HEK293 (cell line): Measurements from ENCODE around the gene HNRNPM.

Source experiments
- MYNN ChIP-seq: fragments of 450-650 bp; formaldehyde crosslinking; IDR thresholded peaks from 2 replicates; pipeline ENCODE4 v1.5.1; 2016; ENCODE audit warnings: missing biosample characterization, missing genetic modification characterization, borderline replicate concordance
- SALL2 ChIP-seq: fragments of 450-650 bp; formaldehyde crosslinking; IDR thresholded peaks from 2 replicates; pipeline ENCODE4 v1.5.0; 2017; ENCODE audit warnings: missing biosample characterization, mild to moderate bottlenecking, missing genetic modification characterization, borderline replicate concordance
- TCF7L2 ChIP-seq: IDR thresholded peaks from 2 replicates; pipeline ENCODE4 v1.6.1; 2011; ENCODE audit warnings: low read depth, mild to moderate bottlenecking, inconsistent platforms, low read length, moderate library complexity, borderline replicate concordance
- TRIM28 ChIP-seq: IDR thresholded peaks from 2 replicates; pipeline ENCODE4 v1.6.1; 2011; ENCODE audit warnings: low read length, control low read depth, borderline replicate concordance
- YY1 ChIP-seq: fragments of 450-650 bp; formaldehyde crosslinking; IDR thresholded peaks from 2 replicates; pipeline ENCODE4 v1.5.1; 2018; ENCODE audit warnings: missing biosample characterization, missing genetic modification characterization
- ZNF274 ChIP-seq, 2 experiments: fragments of 200-500 bp in 1 of 2; fragments of 450-650 bp in 1 of 2; sonication (Bioruptor generic) in 1 of 2; formaldehyde crosslinking in 1 of 2; IDR thresholded peaks; 2 replicates each; pipeline versions ENCODE4 v1.5.1 to v1.6.1; 2014 to 2016; ENCODE audit warnings: borderline replicate concordance in 1 of 2, inconsistent platforms in 1 of 2, low read length in 1 of 2, missing biosample characterization in 1 of 2, missing genetic modification characterization in 1 of 2
- ZNF366 ChIP-seq: fragments of 450-650 bp; formaldehyde crosslinking; conservative IDR thresholded peaks from 2 replicates; pipeline ENCODE4 v1.5.1; 2016; ENCODE audit warnings: missing biosample characterization, missing genetic modification characterization
- ZNF473 ChIP-seq: fragments of 450-650 bp; formaldehyde crosslinking; IDR thresholded peaks from 2 replicates; pipeline ENCODE4 v1.5.1; 2017; ENCODE audit warnings: missing biosample characterization, missing genetic modification characterization
- ZNF777 ChIP-seq: fragments of 450-650 bp; formaldehyde crosslinking; IDR thresholded peaks from 2 replicates; pipeline ENCODE4 v1.5.1; 2017; ENCODE audit warnings: missing biosample characterization, missing genetic modification characterization, borderline replicate concordance
- TF ChIP-seq, protein P1 (sequence below): fragments of 450-650 bp; formaldehyde crosslinking; IDR thresholded peaks from 2 replicates; pipeline ENCODE4 v1.5.1; 2016; ENCODE audit warnings: missing biosample characterization, missing genetic modification characterization
- TF ChIP-seq, protein P2 (sequence below): fragments of 450-650 bp; formaldehyde crosslinking; IDR thresholded peaks from 2 replicates; pipeline ENCODE4 v1.5.1; 2016; ENCODE audit warnings: missing biosample characterization, missing genetic modification characterization
- TF ChIP-seq, protein P3 (sequence below): fragments of 450-650 bp; formaldehyde crosslinking; IDR thresholded peaks from 2 replicates; pipeline ENCODE4 v1.5.1; 2016; ENCODE audit warnings: missing biosample characterization, missing genetic modification characterization
- TF ChIP-seq, protein P4 (sequence below): fragments of 450-650 bp; formaldehyde crosslinking; IDR thresholded peaks from 2 replicates; pipeline ENCODE4 v1.5.1; 2016; ENCODE audit warnings: missing biosample characterization, missing genetic modification characterization

DNA sequence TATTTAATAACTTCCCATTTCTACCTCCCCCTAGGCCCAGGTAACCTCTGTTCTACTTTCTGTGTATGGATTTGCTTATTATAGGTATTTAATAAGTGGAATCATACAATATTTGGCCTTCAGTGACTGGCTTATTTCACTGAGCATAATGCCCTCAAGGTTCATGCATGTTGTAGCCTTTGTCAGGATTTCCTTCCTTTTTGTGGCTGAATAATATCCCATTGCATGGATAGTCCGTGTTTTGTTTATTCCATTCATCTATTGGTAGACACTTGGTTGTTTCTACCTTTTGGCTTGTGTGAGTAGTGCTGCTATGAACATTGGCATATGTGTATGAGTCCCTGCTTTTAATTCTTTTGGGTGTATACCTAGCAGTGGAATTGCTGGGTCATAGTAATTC lies 9.4 kb downstream of the HNRNPM start:
- TF ChIP-seq, protein P1, sequence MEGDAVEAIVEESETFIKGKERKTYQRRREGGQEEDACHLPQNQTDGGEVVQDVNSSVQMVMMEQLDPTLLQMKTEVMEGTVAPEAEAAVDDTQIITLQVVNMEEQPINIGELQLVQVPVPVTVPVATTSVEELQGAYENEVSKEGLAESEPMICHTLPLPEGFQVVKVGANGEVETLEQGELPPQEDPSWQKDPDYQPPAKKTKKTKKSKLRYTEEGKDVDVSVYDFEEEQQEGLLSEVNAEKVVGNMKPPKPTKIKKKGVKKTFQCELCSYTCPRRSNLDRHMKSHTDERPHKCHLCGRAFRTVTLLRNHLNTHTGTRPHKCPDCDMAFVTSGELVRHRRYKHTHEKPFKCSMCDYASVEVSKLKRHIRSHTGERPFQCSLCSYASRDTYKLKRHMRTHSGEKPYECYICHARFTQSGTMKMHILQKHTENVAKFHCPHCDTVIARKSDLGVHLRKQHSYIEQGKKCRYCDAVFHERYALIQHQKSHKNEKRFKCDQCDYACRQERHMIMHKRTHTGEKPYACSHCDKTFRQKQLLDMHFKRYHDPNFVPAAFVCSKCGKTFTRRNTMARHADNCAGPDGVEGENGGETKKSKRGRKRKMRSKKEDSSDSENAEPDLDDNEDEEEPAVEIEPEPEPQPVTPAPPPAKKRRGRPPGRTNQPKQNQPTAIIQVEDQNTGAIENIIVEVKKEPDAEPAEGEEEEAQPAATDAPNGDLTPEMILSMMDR (tag by site-specific recombination), result no peak
- TF ChIP-seq SALL2 (tag by site-specific recombination) (no peak), ZNF473 (tag by site-specific recombination) (no peak), TCF7L2 (no peak), MYNN (no peak), YY1 (tag by site-specific recombination) (no peak), ZNF274 (IDR thresholded peaks at IDR 0.05; ENCODE audit: low read length) (no peak), ZNF274 (tag by site-specific recombination; IDR thresholded peaks at IDR 0.05; ENCODE audit: borderline replicate concordance) (no peak), ZNF366 (tag by site-specific recombination) (no peak), ZNF777 (no peak), TRIM28 (no peak)
- TF ChIP-seq, protein P2, sequence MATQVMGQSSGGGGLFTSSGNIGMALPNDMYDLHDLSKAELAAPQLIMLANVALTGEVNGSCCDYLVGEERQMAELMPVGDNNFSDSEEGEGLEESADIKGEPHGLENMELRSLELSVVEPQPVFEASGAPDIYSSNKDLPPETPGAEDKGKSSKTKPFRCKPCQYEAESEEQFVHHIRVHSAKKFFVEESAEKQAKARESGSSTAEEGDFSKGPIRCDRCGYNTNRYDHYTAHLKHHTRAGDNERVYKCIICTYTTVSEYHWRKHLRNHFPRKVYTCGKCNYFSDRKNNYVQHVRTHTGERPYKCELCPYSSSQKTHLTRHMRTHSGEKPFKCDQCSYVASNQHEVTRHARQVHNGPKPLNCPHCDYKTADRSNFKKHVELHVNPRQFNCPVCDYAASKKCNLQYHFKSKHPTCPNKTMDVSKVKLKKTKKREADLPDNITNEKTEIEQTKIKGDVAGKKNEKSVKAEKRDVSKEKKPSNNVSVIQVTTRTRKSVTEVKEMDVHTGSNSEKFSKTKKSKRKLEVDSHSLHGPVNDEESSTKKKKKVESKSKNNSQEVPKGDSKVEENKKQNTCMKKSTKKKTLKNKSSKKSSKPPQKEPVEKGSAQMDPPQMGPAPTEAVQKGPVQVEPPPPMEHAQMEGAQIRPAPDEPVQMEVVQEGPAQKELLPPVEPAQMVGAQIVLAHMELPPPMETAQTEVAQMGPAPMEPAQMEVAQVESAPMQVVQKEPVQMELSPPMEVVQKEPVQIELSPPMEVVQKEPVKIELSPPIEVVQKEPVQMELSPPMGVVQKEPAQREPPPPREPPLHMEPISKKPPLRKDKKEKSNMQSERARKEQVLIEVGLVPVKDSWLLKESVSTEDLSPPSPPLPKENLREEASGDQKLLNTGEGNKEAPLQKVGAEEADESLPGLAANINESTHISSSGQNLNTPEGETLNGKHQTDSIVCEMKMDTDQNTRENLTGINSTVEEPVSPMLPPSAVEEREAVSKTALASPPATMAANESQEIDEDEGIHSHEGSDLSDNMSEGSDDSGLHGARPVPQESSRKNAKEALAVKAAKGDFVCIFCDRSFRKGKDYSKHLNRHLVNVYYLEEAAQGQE (tag by site-specific recombination), result no peak
- TF ChIP-seq, protein P3, sequence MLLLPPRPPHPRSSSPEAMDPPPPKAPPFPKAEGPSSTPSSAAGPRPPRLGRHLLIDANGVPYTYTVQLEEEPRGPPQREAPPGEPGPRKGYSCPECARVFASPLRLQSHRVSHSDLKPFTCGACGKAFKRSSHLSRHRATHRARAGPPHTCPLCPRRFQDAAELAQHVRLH (tag by site-specific recombination), result no peak
- TF ChIP-seq, protein P4, sequence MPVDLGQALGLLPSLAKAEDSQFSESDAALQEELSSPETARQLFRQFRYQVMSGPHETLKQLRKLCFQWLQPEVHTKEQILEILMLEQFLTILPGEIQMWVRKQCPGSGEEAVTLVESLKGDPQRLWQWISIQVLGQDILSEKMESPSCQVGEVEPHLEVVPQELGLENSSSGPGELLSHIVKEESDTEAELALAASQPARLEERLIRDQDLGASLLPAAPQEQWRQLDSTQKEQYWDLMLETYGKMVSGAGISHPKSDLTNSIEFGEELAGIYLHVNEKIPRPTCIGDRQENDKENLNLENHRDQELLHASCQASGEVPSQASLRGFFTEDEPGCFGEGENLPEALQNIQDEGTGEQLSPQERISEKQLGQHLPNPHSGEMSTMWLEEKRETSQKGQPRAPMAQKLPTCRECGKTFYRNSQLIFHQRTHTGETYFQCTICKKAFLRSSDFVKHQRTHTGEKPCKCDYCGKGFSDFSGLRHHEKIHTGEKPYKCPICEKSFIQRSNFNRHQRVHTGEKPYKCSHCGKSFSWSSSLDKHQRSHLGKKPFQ (tag by site-specific recombination), result no peak
